Measurements from ENCODE around the gene ADAMTSL3.

Gene ADAMTSL3

DNA sequence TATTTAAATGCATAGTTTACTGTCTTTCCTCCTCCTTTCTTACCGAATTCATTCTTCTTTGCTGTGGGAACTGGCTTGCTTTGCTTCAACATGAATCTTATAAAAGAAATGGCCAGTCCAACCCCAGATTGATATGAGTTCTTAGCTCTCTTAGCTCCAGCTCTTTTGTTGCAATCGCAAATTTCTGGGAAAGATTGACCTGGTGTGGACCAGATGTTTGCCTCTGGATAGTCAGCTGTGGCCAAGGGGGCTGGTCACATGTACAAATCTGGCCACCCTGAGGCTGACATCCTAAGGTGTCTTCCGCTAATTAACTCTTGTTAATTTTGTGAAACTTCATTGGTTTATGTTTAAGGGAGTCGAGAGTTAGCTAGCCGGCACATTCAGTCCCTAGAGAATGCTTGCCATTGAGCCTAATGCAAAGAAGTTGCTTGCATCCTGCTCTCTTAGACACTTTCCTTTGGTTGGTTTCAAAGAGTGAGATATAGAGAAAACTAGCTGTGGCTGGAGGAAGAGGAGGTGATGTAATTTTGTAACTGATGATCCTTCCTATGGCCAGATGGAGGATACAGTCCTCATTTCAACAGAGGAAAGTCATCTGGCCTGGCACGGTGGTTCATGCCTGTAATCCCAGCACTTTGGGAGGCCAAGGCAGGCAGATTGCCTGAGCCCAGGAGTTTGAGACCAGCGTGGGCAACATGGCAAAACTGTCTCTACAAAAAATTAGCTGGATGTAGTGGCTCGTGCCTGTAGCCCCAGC lies 162.4 kb downstream of the ADAMTSL3 start:
- no peak overlapping the region for H3K4me3 ChIP-seq (ENCODE audit: severe bottlenecking)
- H3K9me3 ChIP-seq (ENCODE audit: severe bottlenecking) = no peaks in the 10 kb centered on the region
- no peak for DNase-seq (ENCODE audit: low spot score)
- H3K27me3 ChIP-seq (ENCODE audit: insufficient read depth, poor library complexity, severe bottlenecking) = no peaks in the 10 kb centered on the region
- no peak for ATAC-seq (ENCODE audit: low read depth)
- TF ChIP-seq CTCF (IDR thresholded peaks at IDR 0.05; ENCODE audit: poor library complexity, severe bottlenecking) = no peak
- no peak overlapping the region for H3K27ac ChIP-seq (ENCODE audit: poor library complexity, severe bottlenecking)
- H3K4me1 ChIP-seq (ENCODE audit: insufficient read depth, poor library complexity, severe bottlenecking) = no peaks in the 10 kb centered on the region
- H3K36me3 ChIP-seq (ENCODE audit: low read depth) = no peaks in the 10 kb centered on the region

DNA sequence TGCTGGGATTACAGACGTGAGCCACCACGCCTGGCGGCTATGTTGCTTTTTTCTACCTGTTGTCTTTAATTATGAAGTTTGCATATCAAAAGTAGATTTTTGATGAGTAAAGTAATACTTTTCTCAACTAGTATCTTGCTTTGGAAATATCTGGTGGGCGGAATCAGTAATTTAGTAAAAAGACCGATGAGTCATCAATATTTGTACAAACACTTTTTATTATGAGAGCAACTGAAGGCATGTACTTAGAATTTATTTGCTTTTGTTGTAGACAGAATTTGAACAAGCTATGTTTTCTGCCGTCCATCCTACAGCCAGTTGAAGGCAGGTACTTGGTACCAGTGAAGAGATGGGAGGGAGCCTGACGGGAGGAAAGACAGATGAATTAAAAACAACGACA lies 164.7 kb downstream of the ADAMTSL3 start:
- no peak for DNase-seq (ENCODE audit: low spot score)
- Histone ChIP-seq H3K36me3 (ENCODE audit: low read depth) (no peaks in the 10 kb centered on the region), H3K4me3 (ENCODE audit: severe bottlenecking) (no peak overlapping the region), H3K4me1 (ENCODE audit: insufficient read depth, poor library complexity, severe bottlenecking) (no peaks in the 10 kb centered on the region), H3K27me3 (ENCODE audit: insufficient read depth, poor library complexity, severe bottlenecking) (no peaks in the 10 kb centered on the region), H3K9me3 (ENCODE audit: severe bottlenecking) (no peaks in the 10 kb centered on the region), H3K27ac (ENCODE audit: poor library complexity, severe bottlenecking) (no peak overlapping the region)
- TF ChIP-seq CTCF (IDR thresholded peaks at IDR 0.05; ENCODE audit: poor library complexity, severe bottlenecking) = no peak
- ATAC-seq (ENCODE audit: low read depth) = no peak

- DNase-seq (ENCODE audit: low spot score) (no peak), ATAC-seq (ENCODE audit: low read depth) (no peak)
- Histone ChIP-seq H3K27ac (ENCODE audit: poor library complexity, severe bottlenecking) (no peak overlapping the region), H3K27me3 (ENCODE audit: insufficient read depth, poor library complexity, severe bottlenecking) (no peaks in the 10 kb centered on the region), H3K4me3 (ENCODE audit: severe bottlenecking) (no peak overlapping the region), H3K4me1 (ENCODE audit: insufficient read depth, poor library complexity, severe bottlenecking) (no peaks in the 10 kb centered on the region), H3K36me3 (ENCODE audit: low read depth) (no peaks in the 10 kb centered on the region), H3K9me3 (ENCODE audit: severe bottlenecking) (no peaks in the 10 kb centered on the region)
- no peak for TF ChIP-seq CTCF (IDR thresholded peaks at IDR 0.05; ENCODE audit: poor library complexity, severe bottlenecking)
Measured at GRCh38 chr15:83830381-83830780, 176.5 kb downstream of the ADAMTSL3 start.

DNA sequence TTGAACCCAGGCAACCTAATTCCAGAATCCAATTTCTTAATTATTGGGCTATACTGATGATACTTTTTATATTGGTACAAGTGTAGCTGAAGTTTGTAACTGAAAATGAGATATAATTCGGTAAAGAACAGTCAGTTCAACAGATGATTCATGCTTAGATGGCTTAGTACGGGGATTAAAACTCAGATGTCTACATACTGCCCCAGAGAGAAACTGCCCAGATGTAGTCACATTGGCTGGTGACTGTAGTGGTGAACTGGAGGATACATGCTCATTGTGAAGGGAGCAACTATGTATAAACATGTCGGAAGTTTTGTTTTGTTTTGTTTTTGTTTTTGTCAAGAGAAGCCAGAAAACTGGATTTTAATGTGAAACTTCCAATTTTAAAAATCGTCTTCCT lies 179.6 kb downstream of the ADAMTSL3 start:
- Histone ChIP-seq H3K4me1 (ENCODE audit: insufficient read depth, poor library complexity, severe bottlenecking) (no peaks in the 10 kb centered on the region), H3K4me3 (ENCODE audit: severe bottlenecking) (no peak overlapping the region), H3K36me3 (ENCODE audit: low read depth) (no peaks in the 10 kb centered on the region), H3K9me3 (ENCODE audit: severe bottlenecking) (no peaks in the 10 kb centered on the region), H3K27me3 (ENCODE audit: insufficient read depth, poor library complexity, severe bottlenecking) (no peaks in the 10 kb centered on the region), H3K27ac (ENCODE audit: poor library complexity, severe bottlenecking) (no peak overlapping the region)
- ATAC-seq (ENCODE audit: low read depth) (0 out of 3 replicates have a peak, but pooled peaks have one; percentile 23), DNase-seq (ENCODE audit: low spot score) (no peak)
- no peak for TF ChIP-seq CTCF (IDR thresholded peaks at IDR 0.05; ENCODE audit: poor library complexity, severe bottlenecking)

DNA sequence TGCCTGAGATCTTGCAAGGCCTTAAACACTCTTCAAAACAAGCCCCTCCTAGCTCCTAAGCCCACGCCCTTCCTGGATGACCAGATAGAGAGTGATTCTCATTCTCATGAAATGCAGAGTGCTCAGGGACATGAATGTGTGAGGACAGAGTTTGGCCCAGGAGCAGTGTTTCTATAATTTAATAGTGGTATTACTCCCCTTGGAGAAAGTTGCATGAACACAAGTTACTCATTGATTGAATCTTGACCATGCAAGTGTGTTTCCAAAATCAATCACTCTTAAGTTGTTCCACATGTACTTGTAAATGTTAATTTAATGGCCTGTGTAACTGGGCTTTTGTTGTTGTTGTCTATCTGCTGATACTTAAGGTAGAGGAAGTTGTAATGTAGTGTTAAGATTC lies 181.6 kb downstream of the ADAMTSL3 start:
- Histone ChIP-seq H3K4me1 (ENCODE audit: insufficient read depth, poor library complexity, severe bottlenecking) (no peaks in the 10 kb centered on the region), H3K4me3 (ENCODE audit: severe bottlenecking) (no peak overlapping the region), H3K27ac (ENCODE audit: poor library complexity, severe bottlenecking) (no peak overlapping the region), H3K36me3 (ENCODE audit: low read depth) (no peaks in the 10 kb centered on the region), H3K27me3 (ENCODE audit: insufficient read depth, poor library complexity, severe bottlenecking) (no peaks in the 10 kb centered on the region), H3K9me3 (ENCODE audit: severe bottlenecking) (no peaks in the 10 kb centered on the region)
- no peak for TF ChIP-seq CTCF (IDR thresholded peaks at IDR 0.05; ENCODE audit: poor library complexity, severe bottlenecking)
- ATAC-seq (ENCODE audit: low read depth) (no peak), DNase-seq (ENCODE audit: low spot score) (no peak)
